Loucy (cell line): ENCODE data around the gene ARID1B.

Experiments
- H2AFZ ChIP-seq: fragments of 200-600 bp; sonication (generic); 2 replicates; pipeline ENCODE4 v1.6.0; 2016; ENCODE audit warnings: antibody characterized with exemption, mild to moderate bottlenecking, low read length, moderate library complexity
- H3F3A ChIP-seq: fragments of 200-600 bp; 2 replicates; pipeline ENCODE4 v1.6.0; 2016; ENCODE audit warnings: antibody characterized with exemption, low read depth, mild to moderate bottlenecking
- H3K27me3 ChIP-seq: fragments of 200-600 bp; sonication (generic); 2 replicates; pipeline ENCODE4 v1.6.1; 2014; ENCODE audit warnings: low read length, mild to moderate bottlenecking; ENCODE audit not compliant: insufficient read depth, poor library complexity, severe bottlenecking
- H3K36me3 ChIP-seq: fragments of 200-600 bp; sonication (generic); 2 replicates; pipeline ENCODE4 v1.6.1; 2016; ENCODE audit warnings: low read length; ENCODE audit not compliant: insufficient read depth
- H3K4me1 ChIP-seq: fragments of 200-600 bp; sonication (generic); 2 replicates; pipeline ENCODE4 v1.5.1; 2014; ENCODE audit warnings: low read length, mild to moderate bottlenecking; ENCODE audit not compliant: insufficient read depth, poor library complexity, severe bottlenecking
- H3K4me2 ChIP-seq: fragments of 200-600 bp; sonication (generic); 2 replicates; pipeline ENCODE4 v1.6.0; 2014; ENCODE audit warnings: antibody characterized with exemption, low read length, low read depth, mild to moderate bottlenecking; ENCODE audit not compliant: poor library complexity, severe bottlenecking
- H3K4me3 ChIP-seq: fragments of 200-600 bp; sonication (generic); 2 replicates; pipeline ENCODE4 v1.5.1; 2014; ENCODE audit warnings: low read length, mild to moderate bottlenecking, mixed read lengths; ENCODE audit not compliant: poor library complexity, severe bottlenecking
- H3K79me2 ChIP-seq: fragments of 200-600 bp; sonication (generic); 2 replicates; pipeline ENCODE4 v1.6.1; 2014; ENCODE audit warnings: low read length; ENCODE audit not compliant: insufficient read depth
- H3K9ac ChIP-seq: fragments of 200-600 bp; sonication (generic); 2 replicates; pipeline ENCODE4 v1.6.0; 2014; ENCODE audit warnings: mild to moderate bottlenecking, low read depth, low read length, moderate library complexity; ENCODE audit not compliant: poor library complexity, severe bottlenecking
- H3K9me2 ChIP-seq: fragments of 200-600 bp; sonication (generic); replicated peaks from 2 replicates; pipeline ENCODE4 v1.6.1; 2016; ENCODE audit warnings: low read depth, low read length, mixed read lengths
- H3K9me3 ChIP-seq: fragments of 200-600 bp; sonication (generic); 2 replicates; pipeline ENCODE4 v1.6.1; 2014; ENCODE audit warnings: mild to moderate bottlenecking, antibody characterized with exemption, low read length, low read depth; ENCODE audit not compliant: insufficient read depth
- H4K20me1 ChIP-seq: fragments of 200-600 bp; sonication (generic); 2 replicates; pipeline ENCODE4 v1.6.0; 2014; ENCODE audit warnings: antibody characterized with exemption, low read length, mild to moderate bottlenecking; ENCODE audit not compliant: insufficient read depth, poor library complexity, severe bottlenecking
- EZH2phosphoT487 ChIP-seq: fragments of 200-600 bp; IDR thresholded peaks from 2 replicates; pipeline ENCODE4 v1.6.1; 2018; ENCODE audit warnings: antibody characterized with exemption, mild to moderate bottlenecking, moderate library complexity, borderline replicate concordance
- TF ChIP-seq, protein P1 (sequence below): fragments of 200-600 bp; sonication (generic); conservative IDR thresholded peaks from 2 replicates; pipeline ENCODE4 v1.5.1; 2014; ENCODE audit warnings: mild to moderate bottlenecking, antibody characterized with exemption, low read length

ARID1B gene

DNA sequence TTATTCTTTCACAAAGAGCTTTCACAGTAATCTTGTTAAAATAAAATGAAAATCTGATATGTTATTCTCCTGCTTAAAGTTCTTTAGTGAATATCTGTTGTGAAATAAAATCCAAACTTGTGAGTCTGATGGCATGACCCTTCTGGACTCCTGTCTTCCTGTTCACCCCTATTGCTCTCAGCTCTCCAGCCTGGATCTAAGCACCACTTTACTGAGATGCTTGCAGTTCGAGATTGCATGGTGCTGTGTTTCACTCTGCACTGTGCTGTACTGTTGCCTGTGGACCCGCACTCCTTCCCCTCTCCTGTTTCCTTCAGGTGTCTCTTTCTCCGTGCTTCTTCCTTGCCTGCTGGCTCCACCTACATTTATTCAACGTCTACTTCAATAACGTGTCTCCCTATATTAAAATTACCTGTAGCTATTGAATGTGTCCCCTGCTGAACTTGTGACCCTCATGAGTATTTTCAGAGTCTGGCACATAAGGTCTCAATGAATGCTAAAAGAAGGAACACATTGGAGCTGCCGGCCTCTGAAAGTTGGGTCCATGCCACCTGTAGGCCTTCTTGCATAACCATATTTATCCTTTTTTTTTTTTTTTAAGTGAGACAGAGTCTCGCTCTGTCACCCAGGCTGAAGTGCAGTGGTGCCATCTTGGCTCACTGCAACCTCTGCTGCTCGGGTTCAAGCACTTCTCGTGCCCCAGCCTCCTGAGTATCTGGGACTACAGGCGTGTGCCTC, 100.1 kb downstream of the ARID1B start:
- Histone ChIP-seq H2AFZ (no peak overlapping the region), H3K36me3 (peaks cover 18% of the 10 kb centered on the region), H3K9ac (no peak overlapping the region), H3K9me2 (no peaks in the 10 kb centered on the region), H3K27me3 (no peaks in the 10 kb centered on the region), H3K4me3 (no peak overlapping the region), H4K20me1 (peaks cover 90% of the 10 kb centered on the region), H3K9me3 (no peaks in the 10 kb centered on the region), H3F3A (no peaks in the 10 kb centered on the region), H3K4me1 (peaks cover 22% of the 10 kb centered on the region), H3K4me2 (no peak overlapping the region), H3K79me2 (peaks cover 100% of the 10 kb centered on the region)
- TF ChIP-seq EZH2phosphoT487: no peak
- TF ChIP-seq, protein P1, sequence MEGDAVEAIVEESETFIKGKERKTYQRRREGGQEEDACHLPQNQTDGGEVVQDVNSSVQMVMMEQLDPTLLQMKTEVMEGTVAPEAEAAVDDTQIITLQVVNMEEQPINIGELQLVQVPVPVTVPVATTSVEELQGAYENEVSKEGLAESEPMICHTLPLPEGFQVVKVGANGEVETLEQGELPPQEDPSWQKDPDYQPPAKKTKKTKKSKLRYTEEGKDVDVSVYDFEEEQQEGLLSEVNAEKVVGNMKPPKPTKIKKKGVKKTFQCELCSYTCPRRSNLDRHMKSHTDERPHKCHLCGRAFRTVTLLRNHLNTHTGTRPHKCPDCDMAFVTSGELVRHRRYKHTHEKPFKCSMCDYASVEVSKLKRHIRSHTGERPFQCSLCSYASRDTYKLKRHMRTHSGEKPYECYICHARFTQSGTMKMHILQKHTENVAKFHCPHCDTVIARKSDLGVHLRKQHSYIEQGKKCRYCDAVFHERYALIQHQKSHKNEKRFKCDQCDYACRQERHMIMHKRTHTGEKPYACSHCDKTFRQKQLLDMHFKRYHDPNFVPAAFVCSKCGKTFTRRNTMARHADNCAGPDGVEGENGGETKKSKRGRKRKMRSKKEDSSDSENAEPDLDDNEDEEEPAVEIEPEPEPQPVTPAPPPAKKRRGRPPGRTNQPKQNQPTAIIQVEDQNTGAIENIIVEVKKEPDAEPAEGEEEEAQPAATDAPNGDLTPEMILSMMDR: no peak

GRCh38 chr6:156878681-156879080, 101.5 kb downstream of the ARID1B start:
- Histone ChIP-seq H3K79me2 (peaks cover 100% of the 10 kb centered on the region), H2AFZ (no peak overlapping the region), H3F3A (no peaks in the 10 kb centered on the region), H3K4me2 (no peak overlapping the region), H3K27me3 (no peaks in the 10 kb centered on the region), H3K9me3 (no peaks in the 10 kb centered on the region), H3K9ac (no peak overlapping the region), H3K4me3 (no peak overlapping the region), H3K9me2 (no peaks in the 10 kb centered on the region), H3K36me3 (peaks cover 13% of the 10 kb centered on the region), H3K4me1 (peaks cover 32% of the 10 kb centered on the region), H4K20me1 (peaks cover 96% of the 10 kb centered on the region)
- TF ChIP-seq, protein P1: no peak

DNA sequence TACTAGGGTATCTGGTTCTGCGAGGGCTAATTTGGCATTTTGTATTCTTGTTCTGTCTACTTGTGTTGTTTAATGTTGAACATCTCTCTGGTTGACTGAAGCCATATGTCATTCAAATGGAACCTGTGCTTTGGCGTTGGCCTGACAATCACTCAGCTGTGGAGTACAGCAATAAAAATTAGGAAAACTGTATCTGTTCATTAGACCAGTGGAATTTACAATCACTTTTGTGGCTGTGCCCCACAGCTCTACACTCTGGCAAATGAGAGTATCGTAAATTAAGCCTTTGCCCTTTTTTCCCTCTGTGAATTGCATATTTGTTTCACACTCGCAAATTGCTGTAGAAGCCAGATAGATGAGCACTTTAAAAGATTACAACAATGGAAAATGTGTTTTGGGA, 102.0 kb downstream of the ARID1B start:
- Histone ChIP-seq H3K36me3 (peaks cover 8% of the 10 kb centered on the region; the same call in 1 of the 2 replicates), H3K4me1 (peaks cover 35% of the 10 kb centered on the region), H3K27me3 (no peaks in the 10 kb centered on the region), H3K9me3 (no peaks in the 10 kb centered on the region), H3K9ac (no peak overlapping the region), H2AFZ (no peak overlapping the region), H4K20me1 (peaks cover 93% of the 10 kb centered on the region), H3F3A (no peaks in the 10 kb centered on the region), H3K79me2 (peaks cover 100% of the 10 kb centered on the region), H3K4me2 (no peak overlapping the region), H3K4me3 (no peak overlapping the region), H3K9me2 (no peaks in the 10 kb centered on the region)
- TF ChIP-seq, protein P1: no peak
- no peak for TF ChIP-seq EZH2phosphoT487
